Peyer's patch (tissue), 4 donors: ENCODE measurements around the gene CCDC92B. TPM values are rescaled to one million over a fixed set of nuclear protein-coding genes. Genes with fewer than 3 reads are reported as not detected.

Experiments
- DNase-seq, 3 donors: peaks; one replicate each; pipeline ENCODE4 v3.0.0-alpha.2; 2017 to 2019
- H3K27ac ChIP-seq, 4 donors: fragments of 200-600 bp; sonication (generic); one replicate each; pipeline ENCODE4 v1.5.1; 2016 to 2019
- H3K27me3 ChIP-seq, 2 donors: fragments of 200-600 bp; sonication (generic); one replicate each; pipeline ENCODE4 v1.5.1; 2019
- H3K36me3 ChIP-seq, 3 donors: fragments of 200-600 bp; sonication (generic); one replicate each; pipeline ENCODE4 v1.5.1; 2016 to 2019
- H3K4me1 ChIP-seq, 4 donors: fragments of 200-600 bp; sonication (generic); one replicate each; pipeline ENCODE4 v1.5.1; 2016 to 2019
- H3K4me3 ChIP-seq, 4 donors: fragments of 200-600 bp; sonication (generic); 1 replicate in 3 of 4; 2 replicates in 1 of 4; pipeline ENCODE4 v1.5.1; 2016 to 2019; ENCODE audit warnings: mild to moderate bottlenecking in 1 of 4
- H3K9me3 ChIP-seq, 4 donors: fragments of 200-600 bp; sonication (generic); one replicate each; pipeline ENCODE4 v1.5.1; 2016 to 2019; ENCODE audit warnings: mild to moderate bottlenecking in 1 of 4
- POLR2A ChIP-seq, 2 donors: fragments of 450-650 bp; IDR thresholded peaks; one replicate each; pipeline ENCODE4 v1.5.1; 2017; ENCODE audit warnings: antibody characterized with exemption in 2 of 2, mild to moderate bottlenecking in 2 of 2, moderate library complexity in 2 of 2
- total RNA-seq, 4 donors: library from RNA; depleted of rRNA; stranded (reverse); fragments of >200 nt; gene quantifications; one replicate each; pipeline ENCODE4 v1.1.0, GENCODE V29; 2016
- TF ChIP-seq, protein P1 (sequence below), 6 experiments: fragments of 450-650 bp in 4 of 6; fragments of 200-600 bp in 2 of 6; sonication (generic) in 1 of 6; IDR thresholded peaks; one replicate each; pipeline ENCODE4 v1.5.1; 2017 to 2019; ENCODE audit warnings: antibody characterized with exemption in 6 of 6, mild to moderate bottlenecking in 3 of 6, moderate library complexity in 1 of 6

CCDC92B gene
- total RNA-seq, 4 donors from 2014 or later, result 1.5 to 1.6 TPM; not detected in 2

DNA sequence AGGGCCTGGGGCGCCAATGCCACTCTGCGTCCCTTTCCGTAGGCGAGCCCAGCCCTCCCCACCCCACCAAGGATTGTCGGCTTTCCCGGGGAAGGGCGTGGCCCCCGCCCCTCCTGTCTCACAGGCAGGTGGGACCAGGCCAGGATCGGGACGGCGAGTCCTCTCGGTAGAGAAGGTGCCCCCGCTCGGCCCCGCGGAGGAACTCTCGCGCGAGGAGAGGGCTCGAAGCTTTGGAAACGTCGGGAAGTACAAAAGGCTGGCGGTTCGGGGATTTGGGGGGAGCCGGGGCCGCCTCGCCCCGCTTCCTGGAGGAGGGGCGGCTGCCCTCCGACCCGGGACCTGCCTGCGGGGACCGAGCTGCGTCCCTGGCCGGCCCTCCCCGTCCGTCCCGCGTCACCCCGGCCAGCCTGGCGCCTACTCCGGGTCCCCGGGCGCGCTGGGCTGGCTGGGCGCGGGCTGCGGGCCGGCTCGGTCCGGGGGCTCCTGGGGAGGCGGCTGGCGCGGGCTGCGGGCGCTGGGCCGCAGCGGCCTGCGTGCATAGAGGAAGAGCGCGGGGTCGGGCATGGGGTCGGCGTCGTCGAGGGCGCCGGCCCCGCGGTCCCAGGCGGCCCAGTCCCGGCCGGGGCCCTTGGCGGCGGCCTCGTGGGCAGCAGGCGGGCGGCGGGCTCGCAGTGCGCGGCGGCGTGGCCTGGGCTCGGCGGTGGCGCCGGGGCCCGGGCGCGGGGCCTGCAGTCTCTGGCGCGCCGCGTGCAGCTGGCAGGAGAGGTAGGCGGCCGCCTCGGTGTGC lies 25.3 kb downstream of the CCDC92B start:
- Histone ChIP-seq H3K27me3 (peaks cover 0 to 5% of the 10 kb centered on the region in 2 donors), H3K4me1 (peaks cover 0 to 23% (median 4%) of the 10 kb centered on the region in 4 donors), H3K4me3 (peak overlapping the region; percentile 5 to 53 (median 42)), H3K27ac (peak overlapping the region in 3 of 4 donors; percentile 27 to 82 (median 74)), H3K36me3 (no peaks in the 10 kb centered on the region), H3K9me3 (no peaks in the 10 kb centered on the region)
- DNase-seq, result peak in 2 of 3 donors; percentile 69 to 75
- TF ChIP-seq POLR2A (IDR thresholded peaks at IDR 0.05), result no peak
- TF ChIP-seq, protein P1, sequence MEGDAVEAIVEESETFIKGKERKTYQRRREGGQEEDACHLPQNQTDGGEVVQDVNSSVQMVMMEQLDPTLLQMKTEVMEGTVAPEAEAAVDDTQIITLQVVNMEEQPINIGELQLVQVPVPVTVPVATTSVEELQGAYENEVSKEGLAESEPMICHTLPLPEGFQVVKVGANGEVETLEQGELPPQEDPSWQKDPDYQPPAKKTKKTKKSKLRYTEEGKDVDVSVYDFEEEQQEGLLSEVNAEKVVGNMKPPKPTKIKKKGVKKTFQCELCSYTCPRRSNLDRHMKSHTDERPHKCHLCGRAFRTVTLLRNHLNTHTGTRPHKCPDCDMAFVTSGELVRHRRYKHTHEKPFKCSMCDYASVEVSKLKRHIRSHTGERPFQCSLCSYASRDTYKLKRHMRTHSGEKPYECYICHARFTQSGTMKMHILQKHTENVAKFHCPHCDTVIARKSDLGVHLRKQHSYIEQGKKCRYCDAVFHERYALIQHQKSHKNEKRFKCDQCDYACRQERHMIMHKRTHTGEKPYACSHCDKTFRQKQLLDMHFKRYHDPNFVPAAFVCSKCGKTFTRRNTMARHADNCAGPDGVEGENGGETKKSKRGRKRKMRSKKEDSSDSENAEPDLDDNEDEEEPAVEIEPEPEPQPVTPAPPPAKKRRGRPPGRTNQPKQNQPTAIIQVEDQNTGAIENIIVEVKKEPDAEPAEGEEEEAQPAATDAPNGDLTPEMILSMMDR (IDR thresholded peaks at IDR 0.05), result no peak

DNA sequence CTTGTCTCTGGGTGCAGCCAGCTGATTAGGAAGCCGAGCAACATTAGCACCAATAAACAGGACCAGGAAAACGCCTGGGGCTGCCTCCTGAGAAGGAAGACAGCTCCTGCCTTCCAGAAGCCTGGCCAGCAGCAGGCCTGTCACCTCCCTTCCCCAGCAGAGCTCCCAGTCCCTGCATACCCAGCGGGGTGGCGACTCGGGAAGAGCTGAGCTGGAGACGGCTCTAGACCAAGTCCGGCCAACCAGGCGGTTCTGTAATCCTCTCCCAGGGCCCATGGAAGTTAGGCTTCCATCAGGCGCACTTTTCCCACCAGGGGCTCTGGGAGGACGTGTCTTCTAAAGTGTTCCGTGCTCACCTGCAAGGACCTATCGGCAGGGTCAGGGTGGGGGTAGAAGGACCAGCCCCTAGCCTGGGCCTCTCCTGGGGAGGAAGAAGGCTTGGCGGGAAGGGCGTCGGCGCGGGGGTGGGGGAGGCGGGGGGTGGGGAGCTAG lies 25.9 kb downstream of the CCDC92B start:
- Histone ChIP-seq H3K27ac (peak overlapping the region in 3 of 4 donors; percentile 27 to 82 (median 74)), H3K9me3 (no peaks in the 10 kb centered on the region), H3K4me3 (peak overlapping the region in 2 of 4 donors; percentile 47 to 53), H3K27me3 (peaks cover 0 to 5% of the 10 kb centered on the region in 2 donors), H3K36me3 (no peaks in the 10 kb centered on the region), H3K4me1 (peaks cover 0 to 23% (median 4%) of the 10 kb centered on the region in 4 donors)
- DNase-seq, result peak in 2 of 3 donors; percentile 54 to 63
- TF ChIP-seq, protein P1 (IDR thresholded peaks at IDR 0.05), result no peak
- no peak for TF ChIP-seq POLR2A (IDR thresholded peaks at IDR 0.05)

DNA sequence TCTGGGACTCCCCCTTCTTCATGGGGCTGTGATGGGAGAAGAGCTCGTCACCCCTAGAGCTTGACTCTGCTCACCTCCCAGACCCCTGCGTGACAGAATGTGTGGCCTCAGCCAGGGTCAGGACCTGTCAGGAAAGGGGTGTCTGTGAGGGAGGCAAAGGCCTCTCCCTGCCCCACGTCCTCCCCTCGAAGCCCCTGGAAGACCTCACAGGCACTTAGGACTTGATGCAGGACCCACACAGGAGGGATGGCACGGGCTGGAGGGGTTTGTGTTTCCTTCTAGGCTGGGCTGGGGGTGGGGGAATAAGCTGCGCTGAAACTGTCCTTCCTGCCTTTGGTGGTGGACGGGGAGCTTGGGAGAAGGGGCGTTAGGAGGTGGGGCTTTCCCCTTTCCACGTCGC lies 26.8 kb downstream of the CCDC92B start:
- H3K27ac ChIP-seq, result no peak overlapping the region
- no peaks in the 10 kb centered on the region for H3K36me3 ChIP-seq
- no peak overlapping the region for H3K4me3 ChIP-seq
- H3K27me3 ChIP-seq, result peaks cover 0 to 5% of the 10 kb centered on the region in 2 donors
- no peaks in the 10 kb centered on the region for H3K9me3 ChIP-seq
- peaks cover 0 to 23% (median 4%) of the 10 kb centered on the region in 4 donors for H3K4me1 ChIP-seq
- DNase-seq, result no peak
- TF ChIP-seq, protein P1 (IDR thresholded peaks at IDR 0.05), result no peak
- TF ChIP-seq POLR2A (IDR thresholded peaks at IDR 0.05), result no peak

DNA sequence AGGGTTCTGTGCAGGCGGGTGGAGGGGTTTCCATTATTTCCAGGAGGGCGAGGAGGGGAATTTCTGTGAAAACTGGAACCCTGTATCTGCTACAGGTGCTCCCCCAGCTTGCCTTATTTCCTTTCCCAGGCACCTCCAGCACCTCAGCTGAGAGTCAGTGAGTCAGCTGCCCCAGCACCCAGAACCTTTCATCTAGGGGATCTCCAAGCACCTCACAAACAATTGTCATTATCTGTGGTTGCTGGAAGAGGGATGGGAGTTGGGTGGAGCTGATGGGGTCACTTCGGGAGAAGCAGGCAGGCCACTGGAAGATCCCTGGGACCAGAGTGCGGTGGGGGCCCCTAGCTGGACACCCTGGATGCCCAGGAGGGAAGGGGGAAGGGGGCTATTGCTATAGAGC lies 27.8 kb downstream of the CCDC92B start:
- DNase-seq, result no peak

DNA sequence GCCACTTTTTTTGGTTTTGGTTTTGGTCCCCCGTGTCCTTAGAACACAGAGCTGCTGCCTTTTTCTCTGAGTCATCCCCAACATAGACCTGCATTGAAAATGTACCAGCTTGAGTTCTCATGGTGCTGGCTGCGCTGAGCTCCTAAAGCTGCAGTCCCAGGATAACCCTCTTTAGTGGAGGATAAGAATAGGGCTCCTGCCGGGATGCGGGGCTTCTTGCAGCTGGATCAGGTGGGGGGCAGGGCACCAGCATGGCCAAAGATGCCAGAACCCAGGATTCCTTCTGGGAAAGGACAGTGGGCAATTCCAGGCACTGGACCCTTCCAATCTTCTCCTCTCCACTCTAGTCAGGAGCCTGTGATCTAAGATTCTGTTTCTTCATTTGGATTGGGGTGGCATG lies 29.6 kb downstream of the CCDC92B start:
- no peaks in the 10 kb centered on the region for H3K36me3 ChIP-seq
- H3K4me1 ChIP-seq, result peaks cover 0 to 16% (median 4%) of the 10 kb centered on the region in 4 donors
- H3K4me3 ChIP-seq, result no peak overlapping the region
- no peak for TF ChIP-seq POLR2A (IDR thresholded peaks at IDR 0.05)
- H3K27ac ChIP-seq, result no peak overlapping the region
- DNase-seq, result no peak
- no peaks in the 10 kb centered on the region for H3K9me3 ChIP-seq
- no peaks in the 10 kb centered on the region for H3K27me3 ChIP-seq

More for the DNA sequence above, 27.8 kb downstream of the CCDC92B start:
- Histone ChIP-seq H3K9me3 (no peaks in the 10 kb centered on the region), H3K36me3 (no peaks in the 10 kb centered on the region), H3K27me3 (peaks cover 0 to 5% of the 10 kb centered on the region in 2 donors), H3K27ac (no peak overlapping the region), H3K4me3 (no peak overlapping the region), H3K4me1 (peaks cover 0 to 23% (median 4%) of the 10 kb centered on the region in 4 donors)
- TF ChIP-seq, protein P1 (IDR thresholded peaks at IDR 0.05), result no peak
- no peak for TF ChIP-seq POLR2A (IDR thresholded peaks at IDR 0.05)
